Measurements from ENCODE around the gene CARM1.

Gene CARM1

DNA sequence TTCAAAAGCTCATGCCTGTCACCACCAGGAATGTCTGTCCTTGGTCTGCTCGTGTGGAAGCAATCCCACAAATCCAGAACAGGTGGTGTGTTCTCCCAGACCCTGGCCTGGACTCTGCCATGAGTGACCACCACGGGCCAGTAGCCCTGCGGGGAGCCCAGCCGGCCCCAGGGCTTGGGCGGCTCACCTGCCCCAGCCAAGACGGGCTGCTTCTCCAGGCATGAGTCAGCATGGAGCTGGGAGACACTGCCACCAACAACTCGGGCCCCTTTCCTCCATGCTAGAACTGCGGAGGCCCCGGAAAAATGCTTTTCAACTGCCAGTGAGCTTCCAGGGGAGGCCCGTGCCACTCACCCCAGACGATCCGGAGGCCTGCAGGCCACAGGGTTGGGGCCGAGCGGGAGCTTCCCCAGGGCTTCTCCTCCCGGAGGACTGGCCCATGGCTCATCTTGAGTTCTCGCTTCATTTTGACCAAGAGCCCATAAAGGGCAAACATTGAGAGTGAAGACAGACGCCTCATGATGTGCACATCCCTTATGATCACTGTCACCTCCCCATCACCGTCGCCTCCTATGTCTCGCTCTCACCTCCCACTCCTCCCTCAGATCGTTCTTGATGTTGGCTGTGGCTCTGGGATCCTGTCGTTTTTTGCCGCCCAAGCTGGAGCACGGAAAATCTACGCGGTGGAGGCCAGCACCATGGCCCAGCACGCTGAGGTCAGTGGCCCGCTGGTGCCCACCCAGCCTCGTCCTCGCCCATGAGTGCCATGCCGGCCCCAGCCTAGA is 40.4 kb downstream of the CARM1 start:
- DNase-seq = no peak

DNA sequence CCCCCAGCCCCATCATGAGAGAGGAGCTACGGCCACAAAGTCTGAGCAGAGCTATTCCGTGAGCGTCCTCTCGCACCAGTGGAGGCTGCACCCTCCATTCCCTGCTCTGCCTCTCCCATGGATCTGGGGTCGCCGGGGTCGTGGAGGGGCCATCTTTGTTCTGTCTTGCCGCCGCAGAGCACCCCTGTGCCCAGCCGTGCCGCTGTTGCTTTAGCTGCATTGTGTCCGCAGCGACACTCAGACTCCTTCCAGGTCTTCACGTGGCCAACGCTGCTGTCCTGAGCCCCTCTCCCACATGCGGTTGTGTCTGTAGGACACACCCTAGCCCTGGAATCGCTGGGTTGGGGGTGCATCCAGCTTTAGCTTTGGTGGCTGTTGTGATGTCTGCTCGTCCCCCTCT is 41.3 kb downstream of the CARM1 start:
- DNase-seq = no peak

DNA sequence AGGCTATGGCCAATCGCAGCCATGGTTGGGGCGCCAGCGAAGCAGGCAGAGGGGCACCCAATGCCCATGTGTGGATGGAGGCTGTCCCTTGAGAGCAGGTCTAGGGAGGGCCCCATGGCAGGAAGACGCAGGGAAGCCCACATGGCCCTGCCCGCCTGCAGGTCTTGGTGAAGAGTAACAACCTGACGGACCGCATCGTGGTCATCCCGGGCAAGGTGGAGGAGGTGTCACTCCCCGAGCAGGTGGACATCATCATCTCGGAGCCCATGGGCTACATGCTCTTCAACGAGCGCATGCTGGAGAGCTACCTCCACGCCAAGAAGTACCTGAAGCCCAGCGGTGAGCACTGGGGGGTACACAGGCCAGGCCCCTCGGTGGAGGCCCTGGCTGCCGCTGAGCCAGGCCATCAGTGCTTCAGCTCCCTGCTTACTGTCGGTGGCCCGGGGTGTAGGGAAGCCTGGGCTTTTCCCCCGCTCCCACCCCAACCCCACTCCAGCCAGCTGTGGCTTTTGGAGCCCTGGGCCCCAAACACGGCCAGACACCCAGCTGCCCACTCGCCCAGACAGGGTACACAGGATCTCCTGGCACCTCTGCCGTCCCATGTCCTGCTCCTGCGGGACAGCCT is 42.5 kb downstream of the CARM1 start:
- DNase-seq = no peak

DNA sequence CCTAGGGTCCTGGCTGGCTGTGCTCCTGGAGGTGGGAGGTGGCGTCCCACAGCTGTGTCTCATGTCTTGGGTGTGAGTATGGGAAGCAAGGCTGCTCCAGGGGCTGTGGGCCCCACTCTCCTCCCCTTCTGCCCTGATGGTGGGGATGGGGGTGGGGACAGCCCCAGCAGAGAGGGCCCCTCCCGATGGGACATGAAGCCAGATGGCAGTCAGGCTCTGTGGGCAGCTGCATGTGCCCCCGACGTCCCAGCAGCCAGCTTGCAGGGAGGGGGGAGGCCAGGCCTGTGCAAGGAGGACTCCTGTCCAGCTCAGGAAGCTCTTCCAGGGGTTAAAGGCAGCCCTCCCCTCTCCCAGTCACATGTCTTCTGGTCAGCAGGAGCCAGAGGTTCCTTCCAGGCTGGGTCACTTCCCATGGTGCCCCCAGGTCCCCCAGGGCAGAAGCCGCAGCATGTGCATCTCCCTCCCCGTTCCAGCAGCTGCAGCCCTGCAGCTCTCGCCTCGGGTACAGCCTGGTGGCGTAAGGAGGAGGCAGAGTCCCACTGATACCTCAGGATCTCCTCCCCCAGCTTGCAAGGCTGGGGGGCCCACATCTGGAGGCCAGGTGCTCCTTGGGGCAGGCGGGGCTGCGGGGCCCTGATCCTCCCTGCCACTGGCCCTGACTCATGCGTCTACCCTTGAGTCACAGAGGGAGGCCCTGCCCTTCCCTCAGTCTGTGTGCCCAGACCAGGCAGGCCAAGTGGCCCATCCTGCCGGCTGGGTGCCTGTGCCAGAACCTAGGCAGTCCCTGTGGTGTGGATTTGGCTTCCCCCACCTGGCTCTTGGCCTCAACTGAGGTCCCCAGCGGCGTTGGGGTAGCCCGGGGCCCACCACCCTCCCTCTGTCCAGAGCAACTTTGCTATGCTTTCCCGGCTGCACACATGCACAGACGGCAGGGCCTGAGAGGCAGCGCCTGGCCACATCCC is 44.1 kb downstream of the CARM1 start:
- no peak for DNase-seq

DNA sequence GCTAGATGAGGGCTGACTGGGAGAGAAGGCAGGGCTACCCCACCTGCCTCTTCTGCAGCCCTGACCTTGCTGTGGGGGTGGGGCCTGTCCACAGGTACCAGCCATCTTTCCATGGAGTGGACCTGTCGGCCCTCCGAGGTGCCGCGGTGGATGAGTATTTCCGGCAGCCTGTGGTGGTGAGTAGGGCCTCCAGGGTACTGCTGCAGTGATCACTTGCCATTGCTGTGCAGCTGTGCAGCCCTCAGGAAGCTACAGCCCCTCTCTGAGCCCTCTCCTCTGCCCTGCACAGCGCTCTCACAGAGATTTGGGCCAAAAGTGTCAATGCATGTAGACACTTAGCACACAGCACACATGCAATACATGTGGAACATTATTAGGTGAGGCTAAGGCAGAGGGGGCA is 45.2 kb downstream of the CARM1 start:
- no peak for DNase-seq

DNA sequence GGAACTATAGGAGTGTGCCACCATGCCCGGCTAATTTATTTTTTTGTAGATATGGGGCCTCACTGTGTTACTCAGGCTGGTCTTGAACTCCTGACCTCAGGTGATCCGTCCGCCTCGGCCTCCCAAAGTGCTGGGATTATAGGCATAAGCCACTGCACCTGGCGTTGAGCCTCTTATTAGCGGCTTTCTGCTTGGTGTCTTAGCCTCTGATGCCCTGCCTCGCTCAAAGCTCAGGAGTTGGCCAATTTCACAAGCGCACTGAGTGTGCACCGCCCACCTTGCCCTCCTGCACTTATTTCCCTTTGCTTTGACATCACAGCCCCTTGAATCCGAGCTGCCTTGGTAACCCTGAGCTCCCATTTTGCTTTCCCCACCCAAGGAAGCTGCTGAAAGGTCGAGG is 47.0 kb downstream of the CARM1 start:
- DNase-seq = no peak

DNA sequence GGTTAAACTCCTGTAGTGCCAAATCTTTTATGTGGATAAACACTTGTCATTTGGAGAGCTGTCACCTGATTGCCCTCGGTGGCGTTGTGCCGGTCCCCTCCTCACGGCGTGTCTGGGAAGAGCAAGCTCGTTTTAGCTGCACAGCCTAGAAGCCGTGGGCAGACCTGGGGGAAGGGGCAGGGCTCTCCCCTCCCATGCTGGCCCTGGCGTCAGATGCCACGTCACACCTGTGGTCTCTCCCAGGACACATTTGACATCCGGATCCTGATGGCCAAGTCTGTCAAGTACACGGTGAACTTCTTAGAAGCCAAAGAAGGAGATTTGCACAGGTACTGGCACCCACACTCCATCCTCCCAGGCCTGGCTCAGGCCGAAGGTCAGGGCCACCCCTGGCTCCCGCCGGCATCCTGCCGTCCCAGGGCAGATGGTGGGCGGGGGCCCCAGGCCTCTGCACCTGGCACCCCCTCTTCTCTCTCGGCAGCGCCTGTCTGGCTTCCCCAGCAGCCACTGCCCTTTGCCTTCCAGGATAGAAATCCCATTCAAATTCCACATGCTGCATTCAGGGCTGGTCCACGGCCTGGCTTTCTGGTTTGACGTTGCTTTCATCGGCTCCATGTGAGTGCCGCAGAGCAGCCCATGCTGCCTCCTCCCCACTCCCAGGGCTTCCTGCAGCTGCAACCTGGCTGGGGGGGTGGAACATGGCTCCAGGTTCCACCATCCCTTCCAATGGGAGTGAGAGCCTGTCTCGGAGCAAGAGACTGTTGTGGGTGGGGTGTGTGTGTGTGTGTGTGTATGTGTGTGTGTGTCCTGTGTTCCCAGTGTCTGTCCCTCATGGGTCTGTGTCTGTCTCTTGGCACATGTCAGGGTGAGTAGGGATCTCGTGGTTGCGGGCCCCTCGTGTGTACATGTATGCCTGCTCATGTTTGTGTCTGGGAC is 48.3 kb downstream of the CARM1 start:
- DNase-seq = no peak

DNA sequence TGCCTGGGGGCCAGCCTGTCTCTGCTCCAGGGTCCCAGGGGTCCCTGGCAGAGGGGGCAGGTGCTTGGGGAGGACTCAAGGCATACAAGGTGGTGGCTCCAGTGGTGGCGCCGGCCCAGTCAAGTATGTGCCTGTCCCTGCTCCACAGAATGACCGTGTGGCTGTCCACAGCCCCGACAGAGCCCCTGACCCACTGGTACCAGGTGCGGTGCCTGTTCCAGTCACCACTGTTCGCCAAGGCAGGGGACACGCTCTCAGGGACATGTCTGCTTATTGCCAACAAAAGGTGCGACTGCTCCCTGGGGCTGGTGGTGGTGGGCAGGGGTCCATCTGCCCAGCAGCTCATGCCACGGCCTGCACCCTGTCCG is 48.9 kb downstream of the CARM1 start:
- DNase-seq = no peak

DNA sequence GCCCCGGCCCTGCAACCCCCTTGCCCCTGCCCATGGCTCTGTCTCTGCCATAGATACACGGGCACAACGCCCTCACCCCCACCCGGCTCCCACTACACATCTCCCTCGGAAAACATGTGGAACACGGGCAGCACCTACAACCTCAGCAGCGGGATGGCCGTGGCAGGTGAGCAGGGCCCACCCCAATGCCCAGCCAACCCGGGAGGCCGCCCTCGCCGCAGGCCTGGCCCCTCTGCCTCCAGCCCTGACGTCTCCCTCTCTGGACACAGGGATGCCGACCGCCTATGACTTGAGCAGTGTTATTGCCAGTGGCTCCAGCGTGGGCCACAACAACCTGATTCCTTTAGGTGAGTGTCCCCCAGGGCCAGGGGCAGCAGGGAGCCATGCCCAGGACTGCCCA is 49.4 kb downstream of the CARM1 start:
- no peak for DNase-seq

DNA sequence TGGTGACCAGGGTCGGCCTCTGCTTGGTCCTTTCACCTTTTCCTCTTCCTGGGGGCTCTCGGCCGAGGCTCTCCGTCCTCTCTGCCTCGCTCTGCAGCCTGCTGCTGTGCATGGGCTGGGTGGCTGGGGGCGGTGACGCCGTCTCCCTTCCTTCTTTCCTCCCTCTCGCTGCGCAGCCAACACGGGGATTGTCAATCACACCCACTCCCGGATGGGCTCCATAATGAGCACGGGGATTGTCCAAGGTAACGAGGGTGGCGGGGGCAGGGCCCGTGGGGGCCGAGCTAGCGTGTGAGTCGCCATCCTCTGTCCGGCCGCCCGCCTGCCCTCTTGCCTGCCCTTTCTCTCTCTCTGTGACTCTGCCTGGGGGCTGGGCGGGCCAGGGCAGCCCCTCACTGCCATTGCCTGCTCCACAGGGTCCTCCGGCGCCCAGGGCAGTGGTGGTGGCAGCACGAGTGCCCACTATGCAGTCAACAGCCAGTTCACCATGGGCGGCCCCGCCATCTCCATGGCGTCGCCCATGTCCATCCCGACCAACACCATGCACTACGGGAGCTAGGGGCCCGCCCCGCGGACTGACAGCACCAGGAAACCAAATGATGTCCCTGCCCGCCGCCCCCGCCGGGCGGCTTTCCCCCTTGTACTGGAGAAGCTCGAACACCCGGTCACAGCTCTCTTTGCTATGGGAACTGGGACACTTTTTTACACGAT is 50.0 kb downstream of the CARM1 start:
- no peak for DNase-seq

DNA sequence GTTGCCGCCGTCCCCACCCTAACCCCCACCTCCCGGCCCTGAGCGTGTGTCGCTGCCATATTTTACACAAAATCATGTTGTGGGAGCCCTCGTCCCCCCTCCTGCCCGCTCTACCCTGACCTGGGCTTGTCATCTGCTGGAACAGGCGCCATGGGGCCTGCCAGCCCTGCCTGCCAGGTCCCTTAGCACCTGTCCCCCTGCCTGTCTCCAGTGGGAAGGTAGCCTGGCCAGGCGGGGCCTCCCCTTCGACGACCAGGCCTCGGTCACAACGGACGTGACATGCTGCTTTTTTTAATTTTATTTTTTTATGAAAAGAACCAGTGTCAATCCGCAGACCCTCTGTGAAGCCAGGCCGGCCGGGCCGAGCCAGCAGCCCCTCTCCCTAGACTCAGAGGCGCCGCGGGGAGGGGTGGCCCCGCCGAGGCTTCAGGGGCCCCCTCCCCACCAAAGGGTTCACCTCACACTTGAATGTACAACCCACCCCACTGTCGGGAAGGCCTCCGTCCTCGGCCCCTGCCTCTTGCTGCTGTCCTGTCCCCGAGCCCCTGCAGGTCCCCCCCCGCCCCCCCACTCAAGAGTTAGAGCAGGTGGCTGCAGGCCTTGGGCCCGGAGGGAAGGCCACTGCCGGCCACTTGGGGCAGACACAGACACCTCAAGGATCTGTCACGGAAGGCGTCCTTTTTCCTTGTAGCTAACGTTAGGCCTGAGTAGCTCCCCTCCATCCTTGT is 50.7 kb downstream of the CARM1 start:
- no peak for DNase-seq

DNA sequence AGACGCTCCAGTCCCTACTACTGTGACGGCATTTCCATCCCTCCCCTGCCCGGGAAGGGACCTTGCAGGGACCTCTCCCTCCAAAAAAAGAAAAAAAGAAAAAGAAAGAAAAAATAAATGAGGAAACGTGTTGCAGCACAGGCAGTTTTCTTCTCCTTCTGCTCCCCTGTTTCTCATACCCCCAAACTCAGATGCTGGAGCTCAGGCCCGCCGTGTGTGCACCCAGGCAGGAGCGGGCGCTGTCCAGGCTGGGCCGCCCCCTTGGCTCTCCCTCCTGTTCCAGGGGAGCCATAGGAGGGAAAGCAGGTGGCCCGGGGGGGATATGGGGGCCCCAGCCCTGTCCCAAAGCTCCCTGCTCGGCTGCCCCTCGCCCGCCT is 51.3 kb downstream of the CARM1 start:
- DNase-seq = no peak

DNA sequence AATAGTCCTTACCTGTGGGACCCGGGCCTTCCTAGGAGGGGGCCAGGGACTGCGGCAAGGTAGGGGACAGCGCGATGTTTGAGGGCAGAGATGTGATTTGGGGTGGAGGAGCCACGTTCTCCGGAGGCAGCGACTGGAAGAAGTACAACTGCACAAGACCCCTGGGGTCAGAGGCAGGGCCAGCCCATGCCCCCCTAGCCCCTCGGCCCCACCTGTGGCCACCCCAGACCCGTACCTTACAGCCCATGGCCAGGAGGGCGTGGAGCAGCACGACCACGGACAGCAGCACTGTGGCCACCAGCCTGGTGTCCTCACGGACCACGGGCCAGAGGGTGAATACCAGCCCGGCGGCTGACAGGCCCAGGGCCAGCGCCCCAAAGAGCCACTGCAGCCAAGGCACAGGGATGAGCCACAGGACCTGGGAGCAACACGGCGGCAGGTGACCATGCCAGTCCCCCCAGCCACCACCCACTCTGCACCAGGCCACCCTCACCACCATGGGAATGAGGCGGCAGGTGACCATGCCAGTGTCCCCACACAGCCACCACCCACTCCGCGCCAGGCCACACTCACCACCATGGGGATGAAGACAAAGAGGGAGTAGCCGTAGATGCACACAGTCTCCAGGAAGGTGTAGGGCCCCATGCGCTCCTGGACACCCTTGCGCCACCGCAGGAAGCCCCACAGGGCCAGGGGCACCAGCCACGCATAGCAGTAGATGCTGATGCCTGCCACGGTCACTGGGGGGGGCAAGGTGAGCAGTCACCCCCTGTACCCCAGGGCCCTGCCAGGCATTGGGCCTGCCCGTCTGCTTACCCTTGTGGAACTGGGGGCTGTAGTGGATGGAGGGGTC is 52.1 kb downstream of the CARM1 start:
- no peak for DNase-seq

DNA sequence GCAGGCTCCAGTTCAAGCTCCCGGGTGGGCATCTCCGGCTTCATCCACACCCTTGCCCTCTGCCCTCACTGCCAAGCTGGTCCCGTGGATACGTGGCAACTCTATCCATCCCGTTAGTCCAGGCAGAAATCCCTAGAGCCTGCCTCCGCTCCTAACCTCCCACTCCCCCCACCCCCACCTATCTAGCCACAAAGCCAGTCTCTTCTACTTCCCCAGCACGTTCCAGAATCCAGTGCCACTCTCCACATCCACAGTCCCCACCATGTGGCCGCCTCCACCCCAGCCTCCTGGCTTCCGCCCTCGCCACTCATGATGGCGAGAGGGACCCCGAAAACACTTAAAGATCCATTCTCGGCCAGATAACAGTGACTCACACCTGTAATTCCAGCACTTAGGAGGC is 53.2 kb downstream of the CARM1 start:
- DNase-seq = no peak

DNA sequence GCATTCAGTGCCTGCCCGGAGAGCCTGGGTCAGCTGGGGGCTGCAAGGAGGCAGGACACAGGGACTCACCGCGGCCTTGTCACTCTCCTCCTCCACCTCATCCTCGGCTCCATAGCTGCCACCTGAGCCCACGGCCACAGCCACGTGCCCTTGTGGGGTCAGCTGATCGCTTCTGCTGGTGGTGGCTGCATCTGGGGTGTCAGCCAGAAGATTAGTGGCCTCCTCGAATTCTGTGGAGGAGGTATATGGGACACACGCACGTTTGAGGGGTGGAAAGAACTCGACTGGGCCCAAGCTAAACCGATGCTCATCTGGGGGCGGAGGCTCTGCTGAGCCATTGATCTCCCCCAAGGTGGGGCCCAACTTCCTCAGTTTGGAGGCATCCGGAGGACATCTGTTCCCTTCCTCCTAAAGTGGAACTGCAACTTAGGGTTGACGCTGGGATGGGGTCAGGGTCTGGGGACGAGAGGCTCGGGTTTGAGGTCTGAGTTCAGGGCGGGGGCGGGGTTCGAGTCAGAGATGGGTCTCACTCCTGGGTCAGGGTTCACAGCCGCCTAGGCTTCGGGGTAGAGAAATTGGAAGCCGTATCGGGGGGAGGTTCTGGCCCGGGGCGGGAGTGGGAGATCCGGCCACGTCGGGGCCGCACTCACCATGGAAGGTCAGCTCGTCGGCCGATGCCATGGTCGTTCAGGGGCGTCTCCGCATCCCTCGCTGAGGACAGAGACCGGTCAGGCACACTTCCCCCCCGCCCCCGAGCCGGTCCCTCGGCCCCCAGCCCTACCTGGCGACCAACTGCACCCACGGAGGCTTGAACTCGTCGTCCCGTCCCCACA is 56.6 kb downstream of the CARM1 start:
- no peak for DNase-seq

DNA sequence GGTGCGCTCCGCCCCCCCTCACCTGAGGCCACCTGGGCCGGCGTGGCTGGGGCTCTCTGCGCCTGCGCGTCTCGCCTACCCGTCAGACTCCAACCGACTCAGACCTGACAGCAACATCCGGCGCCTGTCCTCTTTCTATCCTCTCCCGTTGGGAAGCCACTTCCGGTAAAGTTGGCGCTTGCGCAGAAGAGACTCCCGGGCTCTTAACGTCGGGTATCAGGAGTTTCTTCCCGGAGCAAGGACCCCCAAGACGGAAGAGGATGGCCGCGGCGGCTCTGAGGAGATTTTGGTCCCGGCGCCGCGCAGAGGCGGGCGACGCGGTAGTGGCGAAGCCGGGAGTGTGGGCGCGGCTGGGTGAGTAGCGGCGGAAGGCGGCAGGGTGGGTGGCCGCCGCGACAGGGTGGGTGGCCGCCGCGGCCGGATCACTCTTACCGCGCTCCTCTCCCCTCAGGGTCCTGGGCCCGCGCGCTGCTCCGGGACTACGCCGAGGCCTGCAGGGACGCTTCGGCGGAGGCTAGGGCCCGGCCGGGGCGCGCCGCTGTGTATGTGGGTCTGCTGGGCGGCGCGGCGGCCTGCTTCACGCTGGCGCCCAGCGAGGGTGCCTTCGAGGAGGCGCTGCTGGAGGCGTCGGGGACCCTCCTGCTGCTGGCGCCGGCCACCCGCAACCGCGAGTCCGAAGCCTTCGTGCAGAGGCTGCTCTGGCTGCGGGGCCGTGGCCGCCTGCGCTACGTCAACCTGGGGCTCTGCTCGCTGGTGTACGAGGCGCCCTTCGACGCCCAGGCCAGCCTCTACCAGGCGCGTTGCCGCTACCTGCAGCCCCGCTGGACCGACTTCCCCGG is 57.4 kb downstream of the CARM1 start, which contains the start of the genes TIMM29 and YIPF2:
Gene TIMM29 (plus strand): TSS at position 249 of the 839 bp plus-strand sequence. CDS start 12 bp downstream, at position 261.
Gene YIPF2 (minus strand): TSS at position 77 of the 839 bp plus-strand sequence. CDS start 229 bp downstream, outside the sequence.
- DNase-seq = peak; percentile 98

DNA sequence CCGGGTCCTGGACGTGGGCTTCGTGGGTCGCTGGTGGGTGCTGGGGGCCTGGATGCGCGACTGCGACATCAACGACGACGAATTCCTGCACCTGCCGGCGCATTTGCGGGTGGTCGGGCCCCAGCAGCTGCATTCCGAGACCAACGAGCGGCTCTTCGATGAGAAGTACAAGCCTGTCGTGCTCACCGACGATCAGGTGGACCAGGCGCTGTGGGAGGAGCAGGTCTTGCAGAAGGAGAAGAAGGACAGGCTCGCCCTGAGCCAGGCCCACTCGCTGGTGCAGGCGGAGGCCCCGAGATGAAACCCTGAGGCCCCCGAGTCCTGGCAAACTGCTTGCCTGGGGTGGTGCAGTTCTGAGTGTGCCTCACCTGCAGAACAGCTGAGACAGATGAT is 58.0 kb downstream of the CARM1 start:
- DNase-seq = no peak
